HEK293 (cell line): Measurements from ENCODE around the gene C13orf46.
A peak's percentile ranks its signal among the peaks of the same experiment; 100 is the strongest.

ENCODE experiments used
- CTCF ChIA-PET: fragments of 350-600 bp; formaldehyde crosslinking; extraction: SDS; loops from one replicate; lab custom pipeline; 2021; ENCODE audit warnings: antibody characterized with exemption; lab: Yijun Ruan, JAX
- POLR2A ChIA-PET: fragments of 300-600 bp; formaldehyde crosslinking; extraction: SDS; loops from one replicate; lab custom pipeline; 2020; ENCODE audit warnings: antibody characterized with exemption, inconsistent platforms; lab: Yijun Ruan, JAX
- H3K27ac ChIP-seq: fragments of 200-500 bp; sonication (Bioruptor generic); 2 replicates; pipeline ENCODE4 v1.5.1; 2014; ENCODE audit warnings: low read depth, low read length, control low read depth, inconsistent platforms; ENCODE audit errors: extremely low read depth
- H3K36me3 ChIP-seq, 2 experiments: fragments of 200-500 bp in 1 of 2; sonication (Bioruptor generic) in 1 of 2; 1 replicate in 1 of 2; 2 replicates in 1 of 2; pipeline ENCODE4 v1.5.1; 2014 to 2017; ENCODE audit warnings: inconsistent platforms in 2 of 2, low read length in 2 of 2; ENCODE audit not compliant: control insufficient read depth in 2 of 2, insufficient read depth in 1 of 2
- H3K4me1 ChIP-seq: fragments of 200-500 bp; sonication (Bioruptor generic); 2 replicates; pipeline ENCODE4 v1.5.1; 2014; ENCODE audit warnings: mild to moderate bottlenecking, low read length, inconsistent platforms; ENCODE audit not compliant: control insufficient read depth, insufficient read depth
- H3K4me3 ChIP-seq: 2 replicates; pipeline ENCODE4 v1.5.1; 2011; ENCODE audit warnings: low read depth, mild to moderate bottlenecking, control low read depth, low read length, moderate library complexity
- H3K9me3 ChIP-seq: fragments of 200-500 bp; sonication (Bioruptor generic); 2 replicates; pipeline ENCODE4 v1.5.1; 2014; ENCODE audit warnings: low read depth, low read length, inconsistent platforms; ENCODE audit not compliant: control insufficient read depth, insufficient read depth
- HIC1 ChIP-seq: fragments of 450-650 bp; formaldehyde crosslinking; IDR thresholded peaks from 2 replicates; pipeline ENCODE4 v1.5.1; 2016; ENCODE audit warnings: missing biosample characterization, missing genetic modification characterization
- HOXC10 ChIP-seq: sonication (generic); formaldehyde crosslinking; IDR thresholded peaks from 2 replicates; pipeline ENCODE4 v1.8.1; 2023; ENCODE audit warnings: mild to moderate bottlenecking, missing genetic modification reagents
- IKZF3 ChIP-seq: fragments of 450-650 bp; IDR thresholded peaks from 2 replicates; pipeline ENCODE4 v1.5.0; 2018; ENCODE audit warnings: missing biosample characterization, mild to moderate bottlenecking, missing genetic modification characterization, moderate library complexity
- KLF17 ChIP-seq: fragments of 450-650 bp; formaldehyde crosslinking; IDR thresholded peaks from 2 replicates; pipeline ENCODE4 v1.5.1; 2016; ENCODE audit warnings: missing biosample characterization, missing genetic modification characterization
- OVOL3 ChIP-seq: fragments of 450-650 bp; formaldehyde crosslinking; IDR thresholded peaks from 2 replicates; pipeline ENCODE4 v1.5.1; 2016; ENCODE audit warnings: missing biosample characterization, missing genetic modification characterization
- REPIN1 ChIP-seq: fragments of 450-650 bp; formaldehyde crosslinking; IDR thresholded peaks from 2 replicates; pipeline ENCODE4 v1.5.1; 2017; ENCODE audit warnings: missing biosample characterization, missing genetic modification characterization, low read depth
- SCRT1 ChIP-seq: fragments of 450-650 bp; formaldehyde crosslinking; IDR thresholded peaks from 2 replicates; pipeline ENCODE4 v1.5.1; 2016; ENCODE audit warnings: missing biosample characterization, missing genetic modification characterization, borderline replicate concordance
- TCF7L2 ChIP-seq: IDR thresholded peaks from 2 replicates; pipeline ENCODE4 v1.6.1; 2011; ENCODE audit warnings: low read depth, mild to moderate bottlenecking, inconsistent platforms, low read length, moderate library complexity, borderline replicate concordance
- TRIM28 ChIP-seq: IDR thresholded peaks from 2 replicates; pipeline ENCODE4 v1.6.1; 2011; ENCODE audit warnings: low read length, control low read depth, borderline replicate concordance
- YY2 ChIP-seq: fragments of 450-650 bp; formaldehyde crosslinking; IDR thresholded peaks from 2 replicates; pipeline ENCODE4 v1.5.1; 2016; ENCODE audit warnings: missing biosample characterization, missing genetic modification characterization
- ZFHX2 ChIP-seq: fragments of 450-650 bp; formaldehyde crosslinking; conservative IDR thresholded peaks from 2 replicates; pipeline ENCODE4 v1.5.1; 2016; ENCODE audit warnings: missing biosample characterization, missing genetic modification characterization
- ZNF2 ChIP-seq: fragments of 450-650 bp; formaldehyde crosslinking; IDR thresholded peaks from 2 replicates; pipeline ENCODE4 v1.5.1; 2016; ENCODE audit warnings: missing biosample characterization, missing genetic modification characterization
- ZNF211 ChIP-seq: fragments of 450-650 bp; formaldehyde crosslinking; IDR thresholded peaks from 2 replicates; pipeline ENCODE4 v1.5.1; 2016; ENCODE audit warnings: low read depth, missing biosample characterization, missing genetic modification characterization
- ZNF26 ChIP-seq: fragments of 450-650 bp; formaldehyde crosslinking; IDR thresholded peaks from 2 replicates; pipeline ENCODE4 v1.5.1; 2016; ENCODE audit warnings: missing biosample characterization, missing genetic modification characterization
- ZNF292 ChIP-seq: fragments of 450-650 bp; formaldehyde crosslinking; IDR thresholded peaks from 2 replicates; pipeline ENCODE4 v1.5.1; 2016; ENCODE audit warnings: low read depth, missing biosample characterization, missing genetic modification characterization, borderline replicate concordance
- ZNF302 ChIP-seq: fragments of 450-650 bp; formaldehyde crosslinking; IDR thresholded peaks from 2 replicates; pipeline ENCODE4 v1.5.1; 2016; ENCODE audit warnings: missing biosample characterization, missing genetic modification characterization, low read depth
- ZNF311 ChIP-seq: fragments of 450-650 bp; formaldehyde crosslinking; IDR thresholded peaks from 2 replicates; pipeline ENCODE4 v1.5.1; 2017; ENCODE audit warnings: missing biosample characterization, missing genetic modification characterization, borderline replicate concordance
- ZNF423 ChIP-seq: fragments of 450-650 bp; formaldehyde crosslinking; IDR thresholded peaks from 2 replicates; pipeline ENCODE4 v1.5.1; 2016; ENCODE audit warnings: missing biosample characterization, missing genetic modification characterization
- ZNF426 ChIP-seq: fragments of 450-650 bp; formaldehyde crosslinking; IDR thresholded peaks from 2 replicates; pipeline ENCODE4 v1.5.1; 2017; ENCODE audit warnings: missing biosample characterization, missing genetic modification characterization, mild to moderate bottlenecking, inconsistent platforms, moderate library complexity
- ZNF600 ChIP-seq: fragments of 450-650 bp; formaldehyde crosslinking; IDR thresholded peaks from 2 replicates; pipeline ENCODE4 v1.5.1; 2016; ENCODE audit warnings: missing biosample characterization, missing genetic modification characterization
- ZNF645 ChIP-seq: fragments of 450-650 bp; formaldehyde crosslinking; IDR thresholded peaks from 2 replicates; pipeline ENCODE4; 2016; ENCODE audit warnings: missing biosample characterization, missing genetic modification characterization
- ZNF654 ChIP-seq: fragments of 450-650 bp; formaldehyde crosslinking; IDR thresholded peaks from 2 replicates; pipeline ENCODE4 v1.5.1; 2016; ENCODE audit warnings: low read depth, missing biosample characterization, missing genetic modification characterization
- ZNF677 ChIP-seq: fragments of 450-650 bp; IDR thresholded peaks from 2 replicates; pipeline ENCODE4 v1.5.0; 2018; ENCODE audit warnings: missing biosample characterization, mild to moderate bottlenecking, missing genetic modification characterization, moderate library complexity
- ZNF747 ChIP-seq: fragments of 450-650 bp; formaldehyde crosslinking; IDR thresholded peaks from 2 replicates; pipeline ENCODE4 v1.5.1; 2016; ENCODE audit warnings: missing biosample characterization, missing genetic modification characterization
- ZNF777 ChIP-seq: fragments of 450-650 bp; formaldehyde crosslinking; IDR thresholded peaks from 2 replicates; pipeline ENCODE4 v1.5.1; 2017; ENCODE audit warnings: missing biosample characterization, missing genetic modification characterization, borderline replicate concordance
- ZSCAN30 ChIP-seq: fragments of 450-650 bp; IDR thresholded peaks from 2 replicates; pipeline ENCODE4 v1.5.1; 2018; ENCODE audit warnings: missing biosample characterization, mild to moderate bottlenecking, missing genetic modification characterization, moderate library complexity
- ZXDB ChIP-seq: fragments of 450-650 bp; formaldehyde crosslinking; IDR thresholded peaks from 2 replicates; pipeline ENCODE4 v1.5.1; 2016; ENCODE audit warnings: missing biosample characterization, missing genetic modification characterization

Gene C13orf46

GRCh38 chr13:113905942-113906341 is 67.9 kb downstream of the C13orf46 start:
- H3K4me1 ChIP-seq, result peaks cover 6% of the 10 kb centered on the region; the same call in 1 of the 2 replicates
- H3K27ac ChIP-seq, result no peak overlapping the region
- ChIA-PET CTCF (no interaction called here), POLR2A (no interaction called here)
- no peaks in the 10 kb centered on the region for H3K9me3 ChIP-seq
- TF ChIP-seq YY2 (no peak), HIC1 (tag by site-specific recombination) (no peak), ZNF311 (no peak), ZNF777 (tag by site-specific recombination) (no peak), HOXC10 (CRISPR knock-in tag) (no peak)
- no peak overlapping the region for H3K4me3 ChIP-seq
- no peaks in the 10 kb centered on the region for H3K36me3 ChIP-seq

- POLR2A ChIA-PET, result no interaction called here
- Histone ChIP-seq H3K9me3 (no peaks in the 10 kb centered on the region), H3K36me3 (no peaks in the 10 kb centered on the region), H3K27ac (no peak overlapping the region), H3K4me1 (peaks cover 6% of the 10 kb centered on the region; the same call in 1 of the 2 replicates), H3K4me3 (no peak overlapping the region)
- CTCF ChIA-PET, result no interaction called here
- TF ChIP-seq SCRT1 (tag by site-specific recombination) (no peak), ZNF677 (tag by site-specific recombination) (no peak), ZNF747 (tag by site-specific recombination) (no peak), ZNF211 (no peak), ZNF292 (tag by site-specific recombination) (no peak), REPIN1 (tag by site-specific recombination) (no peak), ZXDB (tag by site-specific recombination) (no peak), KLF17 (tag by site-specific recombination) (no peak)
Observed at GRCh38 chr13:113905018-113905417, 68.9 kb downstream of the C13orf46 start.

- peaks cover 6% of the 10 kb centered on the region; the same call in 1 of the 2 replicates for H3K4me1 ChIP-seq
- H3K4me3 ChIP-seq, result no peak overlapping the region
- no peak overlapping the region for H3K27ac ChIP-seq
- ChIA-PET POLR2A (no interaction called here), CTCF (no interaction called here)
- no peaks in the 10 kb centered on the region for H3K9me3 ChIP-seq
- H3K36me3 ChIP-seq, result no peaks in the 10 kb centered on the region
- no peak for TF ChIP-seq OVOL3 (tag by site-specific recombination)
- TF ChIP-seq ZNF302 (tag by site-specific recombination), result no peak
- TF ChIP-seq ZNF2, result 0 out of 2 replicates have a peak, but pooled peaks have one; percentile 33
- TF ChIP-seq ZSCAN30 (tag by site-specific recombination), result peak; percentile 48; the same call in 1 of the 2 replicates
- TF ChIP-seq IKZF3, result no peak
- TF ChIP-seq TCF7L2, result no peak
- TF ChIP-seq ZNF26, result no peak
- TF ChIP-seq ZNF654 (tag by site-specific recombination), result peak; percentile 62
- no peak for TF ChIP-seq ZNF645
- no peak for TF ChIP-seq ZNF426 (tag by site-specific recombination)
- no peak for TF ChIP-seq TRIM28
- TF ChIP-seq ZFHX2, result 0 out of 2 replicates have a peak, but pooled peaks have one; percentile 12
- peak; percentile 55; the same call in 1 of the 2 replicates for TF ChIP-seq ZNF600 (tag by site-specific recombination)
- no peak for TF ChIP-seq SCRT1 (tag by site-specific recombination)
- TF ChIP-seq ZNF423 (tag by site-specific recombination), result no peak
Observed at GRCh38 chr13:113904411-113904810, 69.5 kb downstream of the C13orf46 start.
